ENCODE results near the gene BAMBI. TPM values are rescaled to one million over a fixed set of nuclear protein-coding genes. Genes with fewer than 3 reads are reported as not detected.
"Not testable (repeated sequence)": the region's sequence is repeated elsewhere in the genome, so short reads cannot be mapped to it uniquely, and the experiment has no call there.

Gene BAMBI
- total RNA-seq, 1 donor: 1.4 TPM

DNA sequence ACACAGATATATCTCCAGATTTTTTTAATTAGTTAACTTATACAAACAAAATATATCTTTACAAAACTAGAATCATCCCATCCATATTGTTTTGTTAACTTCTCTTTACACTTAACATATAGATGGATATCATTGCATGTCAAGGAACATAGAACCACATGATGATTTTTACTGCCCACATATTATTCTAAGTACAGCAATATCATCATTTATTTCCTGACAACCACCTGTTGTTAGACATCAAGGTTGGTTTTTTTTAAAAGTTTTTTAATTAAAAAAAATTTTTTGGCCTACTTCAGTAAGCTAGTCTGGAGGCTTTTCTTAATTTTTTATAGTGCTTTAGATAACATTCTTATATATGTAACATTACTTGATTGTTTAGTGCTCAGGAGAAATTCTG is 38.9 kb upstream of the BAMBI start:
- no peak for DNase-seq (ENCODE audit: low read depth)
- TF ChIP-seq, protein P1, sequence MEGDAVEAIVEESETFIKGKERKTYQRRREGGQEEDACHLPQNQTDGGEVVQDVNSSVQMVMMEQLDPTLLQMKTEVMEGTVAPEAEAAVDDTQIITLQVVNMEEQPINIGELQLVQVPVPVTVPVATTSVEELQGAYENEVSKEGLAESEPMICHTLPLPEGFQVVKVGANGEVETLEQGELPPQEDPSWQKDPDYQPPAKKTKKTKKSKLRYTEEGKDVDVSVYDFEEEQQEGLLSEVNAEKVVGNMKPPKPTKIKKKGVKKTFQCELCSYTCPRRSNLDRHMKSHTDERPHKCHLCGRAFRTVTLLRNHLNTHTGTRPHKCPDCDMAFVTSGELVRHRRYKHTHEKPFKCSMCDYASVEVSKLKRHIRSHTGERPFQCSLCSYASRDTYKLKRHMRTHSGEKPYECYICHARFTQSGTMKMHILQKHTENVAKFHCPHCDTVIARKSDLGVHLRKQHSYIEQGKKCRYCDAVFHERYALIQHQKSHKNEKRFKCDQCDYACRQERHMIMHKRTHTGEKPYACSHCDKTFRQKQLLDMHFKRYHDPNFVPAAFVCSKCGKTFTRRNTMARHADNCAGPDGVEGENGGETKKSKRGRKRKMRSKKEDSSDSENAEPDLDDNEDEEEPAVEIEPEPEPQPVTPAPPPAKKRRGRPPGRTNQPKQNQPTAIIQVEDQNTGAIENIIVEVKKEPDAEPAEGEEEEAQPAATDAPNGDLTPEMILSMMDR (IDR thresholded peaks at IDR 0.05; ENCODE audit: insufficient read depth, low read length): no peak

DNA sequence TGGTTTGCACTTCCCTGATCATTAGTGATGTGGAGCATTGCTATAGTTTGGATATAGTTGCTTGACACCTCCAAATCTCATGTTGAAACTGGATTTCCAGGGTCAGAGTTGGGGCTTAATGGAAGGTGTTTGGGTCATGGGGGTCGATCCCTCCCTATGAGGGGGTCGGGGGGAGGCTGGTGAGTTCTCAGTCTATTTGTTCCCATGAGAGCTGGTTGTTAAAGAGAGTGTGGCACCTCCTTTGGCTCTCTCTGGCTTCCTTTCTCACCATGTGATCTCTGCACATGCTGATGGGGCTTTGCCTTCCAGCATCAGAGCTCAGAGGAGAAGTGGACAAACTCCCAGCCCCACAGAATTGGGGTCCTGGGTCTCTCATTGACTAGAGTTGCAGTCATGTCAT is 36.8 kb upstream of the BAMBI start:
- no peak for DNase-seq (ENCODE audit: low read depth)
- TF ChIP-seq, protein P1 (IDR thresholded peaks at IDR 0.05; ENCODE audit: insufficient read depth, low read length): no peak
- H3K4me3 ChIP-seq (ENCODE audit: low read depth, low read length): no peak overlapping the region

More for the DNA sequence above, 38.9 kb upstream of the BAMBI start:
- H3K4me3 ChIP-seq (ENCODE audit: low read depth, low read length): no peak overlapping the region

DNA sequence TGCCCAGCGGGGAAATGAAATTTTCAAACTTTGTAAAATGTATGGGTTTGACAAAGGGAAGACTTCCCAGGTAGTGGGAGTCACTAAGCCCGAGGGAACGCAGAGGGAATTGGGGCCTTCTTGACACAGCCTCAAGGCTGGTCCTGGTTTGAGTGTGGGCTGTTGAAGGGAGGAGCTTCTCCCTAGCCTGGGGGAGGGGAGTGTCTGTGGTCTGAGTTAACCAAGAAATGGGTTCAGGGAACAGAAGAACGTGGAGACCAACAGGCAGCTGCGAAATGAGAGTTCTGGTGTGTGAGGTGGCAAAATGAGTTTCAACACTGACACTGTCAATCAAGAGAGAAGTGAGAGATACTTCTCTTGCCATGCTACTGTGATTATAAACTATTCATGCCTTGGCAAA is 32.7 kb upstream of the BAMBI start:
- TF ChIP-seq, protein P1 (IDR thresholded peaks at IDR 0.05; ENCODE audit: insufficient read depth, low read length): no peak
- no peak for DNase-seq (ENCODE audit: low read depth)
- no peak overlapping the region for H3K4me3 ChIP-seq (ENCODE audit: low read depth, low read length)

DNA sequence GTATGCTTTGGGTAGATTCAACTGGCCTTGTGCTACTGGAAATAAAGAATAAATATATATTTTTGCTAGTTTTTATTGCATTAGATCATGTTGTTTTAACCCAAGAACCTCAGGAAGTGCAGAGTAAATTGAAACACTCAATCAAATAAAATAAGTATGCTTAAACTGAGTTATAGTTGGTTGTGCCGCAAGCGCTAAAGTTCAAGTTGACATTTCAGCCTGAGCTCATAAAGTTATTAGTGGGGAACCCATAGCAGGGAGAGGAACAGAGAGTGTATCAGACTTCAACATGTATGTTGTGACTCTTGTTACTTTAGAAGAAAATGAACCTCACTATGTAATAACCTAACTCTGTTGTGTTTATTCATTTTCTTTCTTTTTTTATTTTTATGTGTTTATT is 25.2 kb upstream of the BAMBI start:
- H3K4me3 ChIP-seq (ENCODE audit: low read depth, low read length): no peak overlapping the region
- no peak for DNase-seq (ENCODE audit: low read depth)
- TF ChIP-seq, protein P1 (IDR thresholded peaks at IDR 0.05; ENCODE audit: insufficient read depth, low read length): no peak

DNA sequence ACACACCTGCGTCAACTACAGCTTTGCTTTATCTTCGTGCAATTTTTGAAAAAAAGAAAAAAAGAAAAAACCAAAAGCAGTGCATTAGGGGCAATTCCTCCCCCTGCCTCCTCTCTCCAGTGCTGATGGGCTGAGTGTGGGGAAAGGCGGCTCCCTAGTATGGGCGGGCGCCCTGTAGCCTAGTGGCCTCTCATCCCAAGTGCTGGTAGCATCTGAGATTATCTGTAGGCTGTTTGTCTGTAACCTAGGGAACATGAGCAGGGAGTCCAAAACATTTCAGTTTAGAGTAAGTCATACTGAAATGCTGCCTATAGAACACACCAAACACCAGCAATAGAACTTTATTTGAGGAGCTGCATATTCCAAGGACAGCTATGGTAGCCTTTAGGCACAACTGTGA is 24.6 kb upstream of the BAMBI start:
- no peak overlapping the region for H3K4me3 ChIP-seq (ENCODE audit: low read depth, low read length)
- DNase-seq (ENCODE audit: low read depth): no peak
- TF ChIP-seq, protein P1 (IDR thresholded peaks at IDR 0.05; ENCODE audit: insufficient read depth, low read length): no peak

DNA sequence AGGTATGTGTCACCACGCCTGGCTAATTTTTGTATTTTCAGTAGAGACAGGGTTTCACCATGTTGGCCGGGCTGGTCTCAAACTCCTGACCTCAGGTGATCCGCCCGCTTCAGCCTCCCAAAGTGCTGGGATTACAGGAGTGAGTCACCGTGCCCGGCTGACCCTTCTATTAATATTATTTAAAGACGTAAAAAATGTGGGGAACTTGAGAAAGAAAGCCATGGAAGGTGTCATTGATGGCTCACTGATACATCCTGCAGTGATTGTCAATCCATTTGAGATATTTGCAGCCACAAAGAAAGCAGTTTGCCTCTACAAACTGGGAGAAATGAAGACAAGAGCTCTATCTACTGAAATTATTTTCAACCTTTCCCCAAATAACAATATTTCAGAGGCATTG is 18.5 kb upstream of the BAMBI start:
- not testable (repeated sequence) for DNase-seq (ENCODE audit: low read depth); H3K4me3 ChIP-seq (ENCODE audit: low read depth, low read length)

DNA sequence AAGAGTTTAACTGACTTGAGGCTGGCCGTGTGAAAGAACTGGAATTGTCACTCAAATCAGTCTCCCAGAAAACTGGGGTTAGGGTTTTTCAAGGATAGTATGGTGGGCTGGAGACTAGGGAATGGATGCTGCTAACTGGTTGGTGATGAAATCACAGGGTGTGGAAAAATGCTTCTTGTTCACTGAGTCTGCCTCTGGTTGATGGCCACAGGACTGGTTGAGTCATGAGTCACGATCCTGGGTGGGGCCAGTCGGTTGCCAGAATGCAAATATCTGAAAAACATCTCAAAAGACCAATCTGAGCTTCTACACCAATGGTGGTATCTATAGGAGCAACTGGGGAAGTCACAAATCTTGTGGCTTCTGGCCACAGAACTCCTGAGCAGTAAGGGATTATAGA is 16.3 kb upstream of the BAMBI start:
- TF ChIP-seq, protein P1 (IDR thresholded peaks at IDR 0.05; ENCODE audit: insufficient read depth, low read length): no peak
- peak; percentile 92 for DNase-seq (ENCODE audit: low read depth)
- no peak overlapping the region for H3K4me3 ChIP-seq (ENCODE audit: low read depth, low read length)
